ENCODE measurements around the gene NRL. TPM values are rescaled to one million over a fixed set of nuclear protein-coding genes. Genes with fewer than 3 reads are reported as not detected.
A peak's percentile ranks its signal among the peaks of the same experiment; 100 is the strongest.

NRL gene
- total RNA-seq, 1 experiment from 2014 or later = 0.66 TPM

GRCh38 chr14:24141097-24141880 lies 26.5 kb upstream of the NRL start, which contains the start of gene EMC9 (continued):
- TF ChIP-seq ZBTB33 (IDR thresholded peaks at IDR 0.05; ENCODE audit: extremely low read depth, insufficient replicate concordance, low read length) = no peak
- TF ChIP-seq SIN3A (IDR thresholded peaks at IDR 0.05; ENCODE audit: low read depth) = no peak
- TF ChIP-seq EZH2 (IDR thresholded peaks at IDR 0.05) = no peak
- TF ChIP-seq ZFX (IDR thresholded peaks at IDR 0.05) = peak; percentile 93
- TF ChIP-seq ATF3 (IDR thresholded peaks at IDR 0.05) = no peak
- peak; percentile 96 for TF ChIP-seq POLR2A (IDR thresholded peaks at IDR 0.05; ENCODE audit: borderline replicate concordance, extremely low read depth, insufficient read depth, insufficient read length)
- no peak for TF ChIP-seq CEBPB (IDR thresholded peaks at IDR 0.05; ENCODE audit: low read depth)
- TF ChIP-seq RAD21 (IDR thresholded peaks at IDR 0.05; ENCODE audit: low read depth) = no peak
- TF ChIP-seq REST (IDR thresholded peaks at IDR 0.05; ENCODE audit: low read depth) = no peak
- peak; percentile 92 for TF ChIP-seq POLR2AphosphoS5 (IDR thresholded peaks at IDR 0.05; ENCODE audit: low read depth, low read length)
- TF ChIP-seq EGR1 (IDR thresholded peaks at IDR 0.05; ENCODE audit: low read depth) = no peak
- no peak for TF ChIP-seq FOSL1 (IDR thresholded peaks at IDR 0.05; ENCODE audit: low read depth)

Data from HCT116 (cell line).